GM12878 (cell line): ENCODE measurements around the gene NKTR. TPM values are rescaled to one million over a fixed set of nuclear protein-coding genes. Genes with fewer than 3 reads are reported as not detected.

Experiments used
- ATAC-seq: fragments of 200-7000 bp; cut with Tn5 transposase; 3 replicates; pipeline ENCODE4 v1.9.1; 2020; ENCODE audit warnings: mild to moderate bottlenecking, moderate library complexity
- BruUV-seq: library from RNA; stranded (reverse); fragments of 400-500 nt; replicated peaks from 2 replicates; lab custom pipeline; 2021; lab: Mats Ljungman, UMichigan
- CTCF ChIA-PET: fragments of 300-600 bp; sonication (Branson Sonifier 250); formaldehyde crosslinking; extraction: SDS; loops from one replicate; lab custom pipeline; 2021; ENCODE audit warnings: inconsistent platforms; lab: Yijun Ruan, JAX
- POLR2A ChIA-PET: fragments of 350-600 bp; formaldehyde crosslinking; extraction: SDS; loops from one replicate; lab custom pipeline; 2021; ENCODE audit warnings: inconsistent platforms; lab: Charles Lee
- RAD21 ChIA-PET: fragments of 300-600 bp; sonication (Branson Sonifier 250); formaldehyde crosslinking; loops from one replicate; lab custom pipeline; 2023; ENCODE audit warnings: antibody characterized with exemption; ENCODE audit not compliant: unreplicated experiment; lab: Charles Lee
- SMC1A ChIA-PET: fragments of 300-600 bp; sonication (Branson Sonifier 250); formaldehyde crosslinking; loops from one replicate; lab custom pipeline; 2023; ENCODE audit not compliant: unreplicated experiment, uncharacterized antibody; lab: Charles Lee
- DNase-seq: peaks from one replicate; pipeline ENCODE4 v3.0.0-alpha.2; 2011; ENCODE audit warnings: low read depth, low spot score
- FAIRE-seq: peaks from 3 replicates; lab custom pipeline; 2011; peaks lifted over from hg19 to GRCh38; lab: Jason Lieb, UNC
- H2AFZ ChIP-seq: 2 replicates; pipeline ENCODE4 v1.6.0; 2011; ENCODE audit warnings: low read depth, low read length, control low read depth; ENCODE audit not compliant: control insufficient read depth
- H3K27ac ChIP-seq: 2 replicates; pipeline ENCODE4 v1.5.1; 2011; ENCODE audit warnings: control low read depth; ENCODE audit not compliant: control insufficient read depth, insufficient read depth
- H3K27me3 ChIP-seq, 2 experiments: replicated peaks in 1 of 2; 2 replicates each; pipeline versions ENCODE4 v1.6.0 to v1.6.1; 2011; ENCODE audit warnings: low read length in 1 of 2; ENCODE audit not compliant: control insufficient read depth in 2 of 2, insufficient read depth in 2 of 2
- H3K36me3 ChIP-seq, 2 experiments: 2 replicates each; pipeline ENCODE4 v1.5.1; 2011; ENCODE audit warnings: low read length in 1 of 2; ENCODE audit not compliant: control insufficient read depth in 2 of 2, insufficient read depth in 2 of 2
- H3K4me1 ChIP-seq: 2 replicates; pipeline ENCODE4 v1.6.1; 2011; ENCODE audit warnings: mild to moderate bottlenecking, low read length, moderate library complexity, mixed read lengths; ENCODE audit not compliant: control insufficient read depth, insufficient read depth
- H3K4me2 ChIP-seq: 2 replicates; pipeline ENCODE4 v1.6.0; 2011; ENCODE audit warnings: control low read depth; ENCODE audit not compliant: control insufficient read depth, insufficient read depth
- H3K4me3 ChIP-seq: fragments of 200-600 bp; sonication (generic); 2 replicates; pipeline ENCODE4 v1.5.1; 2016
- H3K79me2 ChIP-seq: 2 replicates; pipeline ENCODE4 v1.6.0; 2011; ENCODE audit warnings: low read length; ENCODE audit not compliant: control insufficient read depth, insufficient read depth
- H3K9ac ChIP-seq: 2 replicates; pipeline ENCODE4 v1.8.0; 2011; ENCODE audit warnings: low read length, control low read depth, mixed read lengths; ENCODE audit not compliant: control insufficient read depth, insufficient read depth
- H3K9me3 ChIP-seq: replicated peaks from 3 replicates; pipeline ENCODE4 v1.5.1; 2011; ENCODE audit warnings: mild to moderate bottlenecking, low read length; ENCODE audit not compliant: control insufficient read depth, insufficient read depth
- H4K20me1 ChIP-seq: 2 replicates; pipeline ENCODE4 v1.6.0; 2011; ENCODE audit not compliant: control insufficient read depth, insufficient read depth
- CTCF ChIP-seq, 3 experiments: IDR thresholded peaks in 2 of 3; conservative IDR thresholded peaks in 1 of 3; 2 replicates each; pipeline ENCODE4 v1.5.1; 2011; ENCODE audit warnings: low read depth in 3 of 3, low read length in 3 of 3, mild to moderate bottlenecking in 3 of 3, control low read depth in 2 of 3, moderate library complexity in 2 of 3, inconsistent platforms in 1 of 3, mixed read lengths in 1 of 3; ENCODE audit not compliant: control insufficient read depth in 2 of 3, insufficient read depth in 1 of 3; ENCODE audit errors: extremely low read depth in 1 of 3
- PKNOX1 ChIP-seq: fragments of 450-650 bp; IDR thresholded peaks from 2 replicates; pipeline ENCODE4 v1.6.1; 2016; ENCODE audit warnings: mild to moderate bottlenecking
- POLR2AphosphoS5 ChIP-seq: IDR thresholded peaks from 2 replicates; pipeline ENCODE4 v1.6.1; 2011; ENCODE audit warnings: mild to moderate bottlenecking, low read length, inconsistent platforms
- RAD21 ChIP-seq: IDR thresholded peaks from 2 replicates; pipeline ENCODE4 v1.6.1; 2011; ENCODE audit warnings: mild to moderate bottlenecking, low read depth, low read length, moderate library complexity; ENCODE audit not compliant: insufficient read depth
- SMAD1 ChIP-seq: fragments of 450-650 bp; IDR thresholded peaks from 2 replicates; pipeline ENCODE4 v1.6.1; 2018; ENCODE audit warnings: mild to moderate bottlenecking, low read depth; ENCODE audit not compliant: partially characterized antibody
- SMC3 ChIP-seq: IDR thresholded peaks from 2 replicates; pipeline ENCODE4 v1.6.1; 2011; ENCODE audit warnings: low read length, improper control_type of control experiment, borderline replicate concordance
- YY1 ChIP-seq: IDR thresholded peaks from 2 replicates; pipeline ENCODE4 v1.6.1; 2011; ENCODE audit warnings: low read depth, mild to moderate bottlenecking, low read length
- WGBS: methylation state at CpG from one replicate; pipeline ENCODE4 v1.1.6; 2016; ENCODE audit warnings: low lambda C conversion rate; ENCODE audit not compliant: insufficient replicate concordance, insufficient coverage; ENCODE audit errors: missing lambda C conversion rate; 5-methylcytosine and 5-hydroxymethylcytosine counted together
- in situ Hi-C: fragments of 300-500 bp; cut with MboI; formaldehyde crosslinking; loops from 9 replicates; pipeline ENCODE4 v1.14.3; 2018; ENCODE audit warnings: mixed read lengths
- intact Hi-C: fragments of 100-400 bp; cut with micrococcal nuclease; formaldehyde crosslinking; loops from one replicate; pipeline ENCODE4 v1.14.2; 2022; ENCODE audit not compliant: unreplicated experiment
- polyA plus RNA-seq, 11 experiments: library from polyadenylated mRNA; depleted of rRNA in 4 of 11; unstranded in 6 of 11; stranded (reverse) in 5 of 11; fragments of >200 nt; fragmentation: Nextera tagmentation in 4 of 11; fragmentation: Illumina TruSeq in 1 of 11; extraction: Ambion mirVana in 4 of 11; extraction: Trizol in 1 of 11; gene quantifications; 1 replicate in 1 of 11; 2 replicates in 10 of 11; pipeline versions ENCODE4 v1.2.1 to v1.2.3, GENCODE V29; 2011 to 2016; ENCODE audit warnings: inconsistent platforms in 2 of 11, missing spikeins in 2 of 11, low read depth in 1 of 11
- total RNA-seq, 4 experiments: library from RNA; depleted of rRNA in 3 of 4; stranded (reverse); fragments of >200 nt in 3 of 4; fragmentation: Illumina TruSeq in 1 of 4; extraction: Trizol in 1 of 4; gene quantifications; 2 replicates each; pipeline versions ENCODE4 v1.2.1 to v1.2.3, GENCODE V29; 2013 to 2021

NKTR gene
- total and polyA plus RNA-seq, 10 of the 15 experiments (the other 5 are each of a cell fraction or from before 2014, with no cell fraction given): 15.3 to 91.9 (median 55.3) TPM

GRCh38 chr3:42572278-42572677 is 28.2 kb upstream of the NKTR start:
- TF ChIP-seq CTCF (IDR thresholded peaks at IDR 0.05 in 2 of 3, conservative IDR thresholded peaks at IDR 0.05 in 1 of 3; ENCODE audit: control insufficient read depth in 2 of 3, extremely low read depth in 1 of 3, insufficient read depth in 1 of 3, low read depth in 3 of 3, low read length in 3 of 3) (peak; percentile 62 to 72 (median 69)), RAD21 (peak; percentile 57), SMAD1 (no peak), YY1 (0 out of 2 replicates have a peak, but pooled peaks have one; percentile 29), SMC3 (peak; percentile 49; the same call in 1 of the 2 replicates), PKNOX1 (no peak), POLR2AphosphoS5 (no peak)
- peaks cover 0 to 12% of the 10 kb centered on the region in 2 experiments for H3K36me3 ChIP-seq
- ChIA-PET CTCF (interaction anchor here (0.7 to 2.8 kb wide), 14 partner anchors 8 to 1826 kb away, joined by 3 to 16 read pairs (median 4); partner anchors contain the start of gene SEC22C), RAD21 (interaction anchor here (1.7 kb wide), 1 partner anchor 65 kb away, joined by 5 read pairs; no protein-coding TSS in a partner anchor), SMC1A (interaction anchor here (1.1 to 2.1 kb wide), 5 partner anchors 9 to 172 kb away, joined by 3 to 11 read pairs (median 4); no protein-coding TSS in a partner anchor), POLR2A (no interaction called here)
- DNase-seq (no peak), ATAC-seq (peak; percentile 96), FAIRE-seq (peak; percentile 84)
- H3K9ac ChIP-seq: no peak overlapping the region
- H3K27me3 ChIP-seq: no peaks in the 10 kb centered on the region
- H4K20me1 ChIP-seq: no peaks in the 10 kb centered on the region
- H3K79me2 ChIP-seq: peaks cover 3% of the 10 kb centered on the region; the same call in 1 of the 2 replicates
- H3K4me3 ChIP-seq: no peak overlapping the region
- no peak overlapping the region for H3K27ac ChIP-seq
- H3K4me2 ChIP-seq: no peak overlapping the region
- in situ Hi-C loops (loop anchor here (10.0 kb wide), 1 partner anchor 173 kb away; no protein-coding TSS in a partner anchor), intact Hi-C loops (loop anchor here (5.0 kb wide), 1 partner anchor 170 kb away; no protein-coding TSS in a partner anchor)
- BruUV-seq: no TSS peak
- no peaks in the 10 kb centered on the region for H3K4me1 ChIP-seq
- H3K9me3 ChIP-seq: peaks cover 11% of the 10 kb centered on the region
- no peak overlapping the region for H2AFZ ChIP-seq
- 20% methylated on average over 3 of the region's 3 CpGs for WGBS
